ENCODE measurements around the gene ATOSA. TPM values are rescaled to one million over a fixed set of nuclear protein-coding genes. Genes with fewer than 3 reads are reported as not detected.

The ATOSA gene
- total RNA-seq, 1 donor from 2014 or later: 46.7 TPM

GRCh38 chr15:52699457-52699856 lies 20.3 kb upstream of the ATOSA start:
- intact Hi-C loops (cut with DNase I): no loop called here
- Histone ChIP-seq H3K27ac (no peak overlapping the region), H3K9me3 (no peaks in the 10 kb centered on the region), H3K4me3 (no peak overlapping the region), H3K4me1 (no peaks in the 10 kb centered on the region), H3K27me3 (ENCODE audit: low read depth) (no peaks in the 10 kb centered on the region), H3K36me3 (no peaks in the 10 kb centered on the region)
- no peak for TF ChIP-seq CTCF (IDR thresholded peaks at IDR 0.05)
- no peak for DNase-seq
- ATAC-seq: no peak

GRCh38 chr15:52698514-52698913 lies 19.3 kb upstream of the ATOSA start:
- intact Hi-C loops (cut with DNase I): no loop called here
- Histone ChIP-seq H3K36me3 (no peaks in the 10 kb centered on the region), H3K4me3 (no peak overlapping the region), H3K4me1 (no peaks in the 10 kb centered on the region), H3K27me3 (ENCODE audit: low read depth) (no peaks in the 10 kb centered on the region), H3K9me3 (no peaks in the 10 kb centered on the region), H3K27ac (no peak overlapping the region)
- no peak for DNase-seq
- ATAC-seq: no peak
- TF ChIP-seq CTCF (IDR thresholded peaks at IDR 0.05): no peak

- intact Hi-C loops (cut with DNase I): no loop called here
- Histone ChIP-seq H3K27me3 (ENCODE audit: low read depth) (no peaks in the 10 kb centered on the region), H3K9me3 (no peaks in the 10 kb centered on the region), H3K36me3 (no peaks in the 10 kb centered on the region), H3K4me1 (no peaks in the 10 kb centered on the region), H3K4me3 (no peak overlapping the region), H3K27ac (no peak overlapping the region)
- no peak for DNase-seq
- TF ChIP-seq CTCF (IDR thresholded peaks at IDR 0.05): no peak
- ATAC-seq: no peak
Measured at GRCh38 chr15:52697051-52697450, 17.9 kb upstream of the ATOSA start.

- no peaks in the 10 kb centered on the region for H3K9me3 ChIP-seq
- ATAC-seq (no peak), DNase-seq (no peak)
- no peaks in the 10 kb centered on the region for H3K36me3 ChIP-seq
- no peak overlapping the region for H3K4me3 ChIP-seq
- intact Hi-C loops (cut with DNase I): no loop called here
- H3K27me3 ChIP-seq (ENCODE audit: low read depth): no peaks in the 10 kb centered on the region
- H3K27ac ChIP-seq: no peak overlapping the region
- no peaks in the 10 kb centered on the region for H3K4me1 ChIP-seq
- no peak for TF ChIP-seq CTCF (IDR thresholded peaks at IDR 0.05)
Measured at GRCh38 chr15:52695154-52695553, 16.0 kb upstream of the ATOSA start.

- Histone ChIP-seq H3K9me3 (no peaks in the 10 kb centered on the region), H3K4me1 (no peaks in the 10 kb centered on the region), H3K27ac (no peak overlapping the region), H3K27me3 (ENCODE audit: low read depth) (no peaks in the 10 kb centered on the region), H3K4me3 (no peak overlapping the region), H3K36me3 (no peaks in the 10 kb centered on the region)
- DNase-seq: no peak
- no peak for TF ChIP-seq CTCF (IDR thresholded peaks at IDR 0.05)
- intact Hi-C loops (cut with DNase I): no loop called here
- no peak for ATAC-seq
Measured at GRCh38 chr15:52689562-52689961, 10.4 kb upstream of the ATOSA start.

GRCh38 chr15:52683580-52683979 lies 4.4 kb upstream of the ATOSA start:
- TF ChIP-seq CTCF (IDR thresholded peaks at IDR 0.05): no peak
- Histone ChIP-seq H3K27ac (no peak overlapping the region), H3K4me3 (no peak overlapping the region), H3K4me1 (peaks cover 12% of the 10 kb centered on the region), H3K36me3 (no peaks in the 10 kb centered on the region), H3K27me3 (ENCODE audit: low read depth) (no peaks in the 10 kb centered on the region), H3K9me3 (no peaks in the 10 kb centered on the region)
- DNase-seq: no peak
- no peak for ATAC-seq
- intact Hi-C loops (cut with DNase I): no loop called here

Measured in lower lobe of right lung (tissue), 2 donors.